Esophagus muscularis mucosa (tissue), 4 donors: ENCODE data around the gene RPL38. TPM values are rescaled to one million over a fixed set of nuclear protein-coding genes. Genes with fewer than 3 reads are reported as not detected.
"Not testable (repeated sequence)": the region's sequence is repeated elsewhere in the genome, so short reads cannot be mapped to it uniquely, and the experiment has no call there.

Experiments used
- DNase-seq: peaks from one replicate; pipeline ENCODE4 v3.0.0-alpha.2; 2017; ENCODE audit errors: extremely low spot score
- H3K27ac ChIP-seq, 4 donors: fragments of 200-600 bp; sonication (generic); replicated peaks in 1 of 4; 1 replicate in 3 of 4; 2 replicates in 1 of 4; pipeline ENCODE4 v1.5.1; 2016 to 2019; ENCODE audit warnings: mild to moderate bottlenecking in 1 of 4
- H3K27me3 ChIP-seq, 4 donors: fragments of 200-600 bp; sonication (generic); one replicate each; pipeline versions ENCODE4 v1.5.1 to v1.6.0; 2016 to 2019
- H3K36me3 ChIP-seq, 4 donors: fragments of 200-600 bp; sonication (generic); one replicate each; pipeline ENCODE4 v1.5.1; 2016 to 2019
- H3K4me1 ChIP-seq, 4 donors: fragments of 200-600 bp; sonication (generic); one replicate each; pipeline ENCODE4 v1.5.1; 2016 to 2019
- H3K4me3 ChIP-seq, 4 donors: fragments of 200-600 bp; sonication (generic); 1 replicate in 2 of 4; 2 replicates in 2 of 4; pipeline ENCODE4 v1.5.1; 2016 to 2019; ENCODE audit warnings: mild to moderate bottlenecking in 4 of 4, moderate library complexity in 1 of 4
- H3K9me3 ChIP-seq, 4 donors: fragments of 200-600 bp; sonication (generic); 1 replicate in 3 of 4; 2 replicates in 1 of 4; pipeline ENCODE4 v1.5.1; 2016 to 2019
- CTCF ChIP-seq, 3 experiments: fragments of 200-600 bp in 2 of 3; fragments of 450-650 bp in 1 of 3; sonication (generic) in 2 of 3; IDR thresholded peaks; one replicate each; pipeline ENCODE4 v1.5.1; 2017 to 2019; ENCODE audit warnings: antibody characterized with exemption in 3 of 3, mild to moderate bottlenecking in 2 of 3, moderate library complexity in 1 of 3
- EP300 ChIP-seq: sonication (generic); formaldehyde crosslinking; IDR thresholded peaks from one replicate; pipeline ENCODE4 v1.6.1; 2017; ENCODE audit warnings: antibody characterized with exemption
- POLR2A ChIP-seq: fragments of 450-650 bp; IDR thresholded peaks from one replicate; pipeline ENCODE4 v1.6.1; 2017; ENCODE audit warnings: antibody characterized with exemption, moderate library complexity, mild to moderate bottlenecking, low read depth
- POLR2AphosphoS5 ChIP-seq, 2 donors: sonication (generic); formaldehyde crosslinking; IDR thresholded peaks; one replicate each; pipeline ENCODE4 v1.6.1; 2017; ENCODE audit warnings: antibody characterized with exemption in 2 of 2
- WGBS: methylation state at CpG from one replicate; pipeline ENCODE4 v1.1.5; 2018; 5-methylcytosine and 5-hydroxymethylcytosine counted together
- intact Hi-C: fragments of 100-400 bp; cut with DNase I; formaldehyde crosslinking; loops from one replicate; pipeline ENCODE4 v1.15.1; 2023
- total RNA-seq, 4 donors: library from RNA; depleted of rRNA; stranded (reverse); fragments of >200 nt; gene quantifications; one replicate each; pipeline versions ENCODE4 v1.1.0 to v1.2.1, GENCODE V29; 2016

The RPL38 gene
- total RNA-seq, 4 donors from 2014 or later: 445 to 1,296 (median 979) TPM

DNA sequence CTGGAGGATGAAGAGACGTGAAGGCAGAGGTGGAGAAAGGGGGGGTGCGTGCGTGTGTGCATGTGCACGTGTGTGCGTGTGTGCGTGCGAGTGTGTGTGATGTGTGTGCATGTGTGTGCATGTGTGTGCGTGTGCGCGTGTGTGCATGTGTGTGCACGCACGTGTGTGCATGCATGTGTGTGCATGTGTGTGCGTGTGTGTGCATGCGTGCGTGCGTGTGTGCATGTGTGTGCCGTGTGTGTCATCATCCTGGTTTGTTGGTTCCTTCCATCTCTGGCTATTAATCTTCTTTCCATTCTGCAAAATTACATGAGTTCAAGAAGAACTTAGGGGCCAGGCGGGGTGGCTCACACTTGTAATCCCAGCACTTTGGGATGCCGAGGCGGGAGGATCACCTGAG lies 17.0 kb upstream of the RPL38 start:
- TF ChIP-seq POLR2A (no peak), CTCF (IDR thresholded peaks at IDR 0.05) (no peak), POLR2AphosphoS5 (IDR thresholded peaks at IDR 0.05) (no peak), EP300 (no peak)
- Histone ChIP-seq H3K36me3 (no peaks in the 10 kb centered on the region), H3K27ac (no peak overlapping the region), H3K4me3 (no peak overlapping the region), H3K27me3 (peaks cover 0 to 73% (median 0%) of the 10 kb centered on the region in 4 donors), H3K4me1 (no peaks in the 10 kb centered on the region), H3K9me3 (no peaks in the 10 kb centered on the region)
- WGBS: 95% methylated on average over 17 of the region's 20 CpGs
- DNase-seq: no peak
- intact Hi-C loops: no loop called here

DNA sequence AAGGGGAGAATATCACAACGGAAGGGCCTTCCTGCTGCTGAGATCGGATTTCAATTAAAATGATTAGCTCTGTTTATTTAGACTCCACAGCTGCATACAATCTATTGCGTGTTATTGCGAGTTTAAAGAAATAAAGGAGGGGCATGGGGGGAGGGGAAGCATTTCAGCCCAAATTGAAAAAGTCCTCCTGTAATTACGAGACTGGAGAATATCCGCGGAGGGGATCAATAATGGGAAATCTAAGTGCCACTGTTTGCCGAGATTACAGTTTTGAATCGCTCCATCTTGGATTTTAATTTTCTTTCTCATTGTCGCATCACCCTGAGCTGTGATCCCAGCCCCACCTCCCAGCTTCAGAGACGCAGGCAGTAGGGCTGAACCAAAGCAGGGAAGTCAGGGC lies 15.7 kb upstream of the RPL38 start:
- whole genome bisulfite sequencing: 59% methylated on average over 11 of the region's 11 CpGs
- TF ChIP-seq CTCF (IDR thresholded peaks at IDR 0.05) (no peak), POLR2AphosphoS5 (IDR thresholded peaks at IDR 0.05) (no peak), EP300 (no peak), POLR2A (no peak)
- Histone ChIP-seq H3K4me3 (no peak overlapping the region), H3K36me3 (no peaks in the 10 kb centered on the region), H3K27ac (no peak overlapping the region), H3K27me3 (peaks cover 0 to 60% (median 0%) of the 10 kb centered on the region in 4 donors), H3K9me3 (no peaks in the 10 kb centered on the region), H3K4me1 (no peaks in the 10 kb centered on the region)
- DNase-seq: no peak
- intact Hi-C loops: no loop called here

DNA sequence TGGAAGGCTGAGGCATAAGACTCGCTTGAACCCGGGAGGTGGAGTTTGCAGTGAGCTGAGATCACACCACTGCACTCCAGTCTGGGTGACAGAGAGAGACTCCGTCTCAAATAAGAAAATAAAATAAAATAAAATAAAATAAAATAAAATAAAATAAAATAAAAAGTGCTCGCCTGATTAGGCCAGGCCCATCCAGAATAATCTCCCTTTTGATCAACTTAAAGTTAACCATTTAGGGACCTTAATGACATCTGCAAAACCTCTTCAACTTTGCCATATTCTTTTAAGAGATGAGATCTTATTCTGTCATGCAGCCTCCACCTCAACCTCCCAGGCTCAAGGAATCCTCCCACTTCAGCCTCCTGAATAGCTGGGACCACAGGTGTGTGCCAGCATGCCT lies 14.8 kb upstream of the RPL38 start:
- H3K4me1 ChIP-seq, H3K27ac ChIP-seq, H3K9me3 ChIP-seq, intact Hi-C loops, DNase-seq, H3K36me3 ChIP-seq, H3K4me3 ChIP-seq: not testable (repeated sequence)
- WGBS: 98% methylated on average over 4 of the region's 4 CpGs
- peaks cover 0 to 59% (median 0%) of the 10 kb centered on the region in 4 donors for H3K27me3 ChIP-seq

DNA sequence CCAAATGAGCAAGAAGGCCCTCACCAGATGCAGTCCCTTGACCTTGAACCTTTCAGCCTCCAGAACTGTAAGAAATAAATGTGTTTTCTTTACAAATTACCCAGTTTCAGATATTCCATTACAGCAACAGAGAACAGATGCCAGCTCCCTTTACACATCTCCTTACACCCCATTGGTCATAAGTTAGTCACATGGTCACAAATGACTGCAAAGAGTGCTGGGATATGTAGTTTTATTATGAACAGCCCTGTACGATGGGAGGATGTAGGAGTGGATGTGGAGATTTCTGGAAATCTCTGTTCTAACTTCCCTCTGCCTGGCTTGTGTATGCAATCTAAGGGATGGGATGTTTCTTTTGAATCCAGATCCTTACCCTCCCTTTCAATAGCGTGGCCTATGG lies 13.3 kb upstream of the RPL38 start:
- H3K27ac ChIP-seq: no peak overlapping the region
- no peaks in the 10 kb centered on the region for H3K4me1 ChIP-seq
- H3K27me3 ChIP-seq: peaks cover 0 to 57% (median 0%) of the 10 kb centered on the region in 4 donors
- TF ChIP-seq POLR2AphosphoS5 (IDR thresholded peaks at IDR 0.05) (no peak), CTCF (IDR thresholded peaks at IDR 0.05) (no peak), EP300 (no peak), POLR2A (no peak)
- intact Hi-C loops: no loop called here
- DNase-seq: no peak
- no peaks in the 10 kb centered on the region for H3K9me3 ChIP-seq
- WGBS: 42% methylated on average over 2 of the region's 2 CpGs
- H3K36me3 ChIP-seq: no peaks in the 10 kb centered on the region
- H3K4me3 ChIP-seq: no peak overlapping the region

DNA sequence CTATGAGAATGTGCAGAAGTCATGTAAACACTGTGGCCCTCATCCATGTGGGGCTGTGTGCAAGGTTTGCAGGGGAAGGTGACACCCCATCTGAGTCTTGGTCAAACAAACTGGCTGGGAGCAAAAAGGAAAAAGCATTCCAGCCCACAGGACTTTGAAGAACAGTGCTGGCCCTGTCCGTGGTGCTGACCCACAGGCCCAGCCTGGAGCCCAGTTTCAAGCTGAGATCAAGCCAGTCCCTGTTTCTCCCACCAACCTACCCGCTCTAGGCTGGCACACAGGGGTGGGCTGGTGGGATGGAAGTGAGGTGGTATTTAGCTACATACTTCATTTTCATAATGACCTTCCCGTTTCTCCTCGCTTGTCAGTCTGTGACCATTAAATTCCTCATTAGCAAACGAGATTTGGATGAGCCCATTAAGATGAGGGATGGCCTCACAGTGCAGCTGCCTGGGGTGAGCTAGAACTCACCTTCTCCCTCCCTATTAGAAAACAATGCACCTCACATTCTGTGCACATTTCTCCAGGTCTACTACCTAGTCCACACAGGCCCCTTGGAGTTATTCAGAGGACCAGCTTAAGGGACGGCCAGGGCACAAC lies 12.6 kb upstream of the RPL38 start:
- TF ChIP-seq CTCF (IDR thresholded peaks at IDR 0.05) (no peak), POLR2A (no peak)
- no peak for DNase-seq
- H3K4me3 ChIP-seq: no peak overlapping the region
- H3K36me3 ChIP-seq: no peaks in the 10 kb centered on the region
- peaks cover 0 to 57% (median 0%) of the 10 kb centered on the region in 4 donors for H3K27me3 ChIP-seq
- no peaks in the 10 kb centered on the region for H3K4me1 ChIP-seq
- intact Hi-C loops: no loop called here
- 78% methylated on average over 4 of the region's 6 CpGs for whole genome bisulfite sequencing
- H3K9me3 ChIP-seq: no peaks in the 10 kb centered on the region
- H3K27ac ChIP-seq: no peak overlapping the region
